SU-DHL-6 (cell line): Measurements from ENCODE around the gene ATP2B1.

ENCODE experiments used
- EZH2phosphoT487 ChIP-seq: fragments of 200-600 bp; sonication (generic), shearing (Covaris generic); conservative IDR thresholded peaks from 2 replicates; pipeline ENCODE4 v1.6.1; 2018; ENCODE audit warnings: mild to moderate bottlenecking, antibody characterized with exemption, low read length, moderate library complexity, mixed read lengths
- TF ChIP-seq, protein P1 (sequence below): fragments of 200-600 bp; sonication (generic); IDR thresholded peaks from one replicate; pipeline ENCODE4 v1.5.1; 2017; ENCODE audit warnings: antibody characterized with exemption, mild to moderate bottlenecking, low read length, moderate library complexity; ENCODE audit not compliant: insufficient read depth, poor library complexity, severe bottlenecking

DNA sequence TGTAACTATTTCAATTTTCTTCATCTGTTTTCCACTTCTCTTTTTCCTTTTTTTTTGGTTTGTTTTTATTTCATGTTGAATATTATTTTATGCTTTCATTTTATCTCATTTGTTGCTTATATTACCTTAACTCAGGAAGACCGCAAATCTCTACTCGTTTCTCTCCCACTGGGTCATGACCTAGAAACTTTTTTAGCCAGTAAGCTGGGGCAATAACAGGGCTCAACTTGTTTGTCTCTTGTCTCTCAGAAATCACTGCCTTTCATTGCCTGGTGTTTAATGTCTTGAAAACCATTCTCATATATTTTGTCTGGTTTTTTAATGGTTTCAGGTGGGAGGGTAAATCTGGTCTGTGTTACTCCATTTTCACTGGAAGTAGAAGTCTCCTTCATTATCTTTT is 36.6 kb upstream of the ATP2B1 start:
- TF ChIP-seq, protein P1, sequence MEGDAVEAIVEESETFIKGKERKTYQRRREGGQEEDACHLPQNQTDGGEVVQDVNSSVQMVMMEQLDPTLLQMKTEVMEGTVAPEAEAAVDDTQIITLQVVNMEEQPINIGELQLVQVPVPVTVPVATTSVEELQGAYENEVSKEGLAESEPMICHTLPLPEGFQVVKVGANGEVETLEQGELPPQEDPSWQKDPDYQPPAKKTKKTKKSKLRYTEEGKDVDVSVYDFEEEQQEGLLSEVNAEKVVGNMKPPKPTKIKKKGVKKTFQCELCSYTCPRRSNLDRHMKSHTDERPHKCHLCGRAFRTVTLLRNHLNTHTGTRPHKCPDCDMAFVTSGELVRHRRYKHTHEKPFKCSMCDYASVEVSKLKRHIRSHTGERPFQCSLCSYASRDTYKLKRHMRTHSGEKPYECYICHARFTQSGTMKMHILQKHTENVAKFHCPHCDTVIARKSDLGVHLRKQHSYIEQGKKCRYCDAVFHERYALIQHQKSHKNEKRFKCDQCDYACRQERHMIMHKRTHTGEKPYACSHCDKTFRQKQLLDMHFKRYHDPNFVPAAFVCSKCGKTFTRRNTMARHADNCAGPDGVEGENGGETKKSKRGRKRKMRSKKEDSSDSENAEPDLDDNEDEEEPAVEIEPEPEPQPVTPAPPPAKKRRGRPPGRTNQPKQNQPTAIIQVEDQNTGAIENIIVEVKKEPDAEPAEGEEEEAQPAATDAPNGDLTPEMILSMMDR = no peak
- TF ChIP-seq EZH2phosphoT487 = no peak
